Right forelimb (tissue), 1 donor: Measurements from ENCODE around the gene OGFOD3.

Source experiments
- DNase-seq: peaks from one replicate; pipeline ENCODE4 v3.0.0-alpha.2; 2018

The OGFOD3 gene

GRCh38 chr17:82446649-82447048 is 28.3 kb upstream of the OGFOD3 start:
- DNase-seq = no peak

DNA sequence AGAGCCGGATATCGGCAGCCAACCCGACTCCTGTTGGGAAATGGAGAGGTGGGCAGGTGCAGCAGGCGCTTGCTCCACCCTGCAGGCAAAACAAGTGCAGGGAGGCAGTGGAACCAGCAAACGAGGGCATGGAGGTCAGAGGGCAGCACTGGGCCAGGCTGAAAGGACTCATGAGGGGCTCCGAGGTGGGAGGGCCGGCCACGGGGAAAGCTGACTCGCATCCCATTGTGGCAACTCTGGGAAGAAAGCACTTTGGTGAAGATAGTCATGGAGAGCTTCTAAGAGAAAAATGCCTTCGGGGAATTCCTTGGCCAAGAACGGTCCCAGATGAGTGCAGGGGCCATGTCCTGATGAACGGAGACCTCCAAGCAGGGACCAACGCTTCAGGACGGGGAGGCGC is 27.7 kb upstream of the OGFOD3 start:
- no peak for DNase-seq

GRCh38 chr17:82445542-82445941 is 27.2 kb upstream of the OGFOD3 start:
- no peak for DNase-seq

DNA sequence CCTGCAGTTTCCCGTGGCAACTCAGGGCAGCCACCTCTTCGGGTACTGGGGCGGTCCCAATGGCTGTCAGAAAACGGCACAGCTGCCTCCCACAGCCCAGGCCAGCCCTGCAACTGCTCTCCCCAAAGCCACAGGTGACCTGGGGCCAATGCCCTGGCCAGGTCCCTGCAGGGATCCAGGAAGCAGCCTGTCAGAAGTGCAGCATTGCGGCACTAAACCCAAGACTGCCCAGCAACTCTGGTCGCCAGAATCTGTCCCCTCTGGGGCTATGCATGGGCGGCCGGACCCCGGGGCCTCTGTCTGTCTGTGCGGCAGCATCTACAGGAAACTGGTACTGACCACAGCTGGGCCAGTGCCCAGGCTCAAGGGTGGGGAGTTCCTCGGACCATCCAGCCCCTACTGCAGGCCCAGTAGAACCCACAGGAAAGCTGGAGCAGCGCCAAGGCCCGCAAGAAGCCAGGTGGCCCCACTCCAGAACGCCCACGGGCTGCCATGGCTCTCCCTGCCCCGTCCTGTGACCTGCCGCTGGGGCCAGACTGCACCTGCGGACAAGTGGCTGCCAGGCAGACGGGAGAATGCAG is 26.6 kb upstream of the OGFOD3 start:
- no peak for DNase-seq

DNA sequence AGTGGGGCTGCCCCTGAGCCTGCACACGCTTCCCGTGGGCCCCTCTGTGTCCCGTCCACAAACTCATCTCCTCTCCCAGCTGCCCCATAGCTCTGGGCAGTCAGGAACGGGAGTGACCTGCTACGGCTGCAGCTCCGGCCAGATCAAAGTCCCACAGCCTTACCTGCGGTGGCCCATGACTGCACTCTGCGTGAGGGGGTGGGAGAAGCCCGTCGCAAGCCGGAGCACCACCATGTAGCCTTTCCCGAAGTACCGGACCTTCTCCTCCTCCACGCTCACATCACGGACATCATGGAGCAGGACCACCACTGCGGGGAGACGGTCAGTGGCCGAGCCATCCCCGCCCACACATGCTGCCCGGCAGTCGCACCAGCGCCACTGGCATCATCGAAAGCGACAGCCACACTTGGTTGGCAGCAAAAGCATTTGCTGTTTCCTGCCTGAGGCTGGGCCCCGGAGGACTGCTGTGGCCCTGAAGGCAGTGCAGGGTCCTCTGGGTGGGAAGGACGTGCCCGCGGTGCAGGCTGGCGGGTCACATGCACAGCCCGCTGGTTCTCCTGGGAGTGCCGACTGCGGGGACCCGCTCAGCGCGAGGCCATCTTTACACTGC is 26.0 kb upstream of the OGFOD3 start:
- no peak for DNase-seq

GRCh38 chr17:82443465-82444283 is 25.3 kb upstream of the OGFOD3 start:
- no peak for DNase-seq

DNA sequence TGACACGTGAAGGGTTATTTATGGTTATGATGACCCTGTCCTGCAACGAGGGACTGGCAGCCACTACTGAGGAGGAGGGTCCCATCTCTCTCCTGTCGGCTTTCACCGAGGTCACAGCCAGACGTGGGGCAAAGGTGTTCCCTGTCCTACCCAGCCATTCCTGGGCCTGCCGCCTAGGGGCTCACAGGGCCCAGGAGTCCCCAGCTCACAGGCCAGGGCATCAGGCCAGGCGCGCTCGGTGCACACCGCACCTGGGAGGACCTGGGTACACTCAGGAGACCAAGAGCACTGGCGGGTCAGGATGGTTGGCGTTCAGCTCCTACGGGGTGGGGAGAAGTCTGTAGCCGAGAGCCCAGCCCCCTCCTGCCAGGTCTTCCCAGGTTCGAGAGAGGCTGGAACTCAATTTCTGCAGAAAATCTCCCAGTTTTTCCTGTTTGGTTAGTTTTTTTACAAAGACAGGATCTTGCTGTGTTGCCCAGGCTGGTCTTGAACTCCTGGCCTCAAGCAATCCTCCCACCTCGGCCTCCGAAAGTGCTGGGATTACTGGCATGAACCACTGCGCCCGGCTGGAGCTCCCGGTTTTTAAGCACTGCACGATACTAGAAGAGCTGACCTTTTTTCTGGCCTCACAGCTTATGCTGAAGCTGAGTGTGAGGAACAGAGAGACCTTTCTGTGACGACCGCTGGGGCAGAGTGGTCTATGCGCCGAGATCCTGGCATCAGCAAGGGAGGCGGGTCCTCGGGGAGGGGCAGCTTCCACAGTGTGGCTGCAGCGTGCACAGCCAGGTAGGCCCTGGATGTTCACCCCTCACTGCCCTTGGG is 24.5 kb upstream of the OGFOD3 start:
- DNase-seq = no peak

DNA sequence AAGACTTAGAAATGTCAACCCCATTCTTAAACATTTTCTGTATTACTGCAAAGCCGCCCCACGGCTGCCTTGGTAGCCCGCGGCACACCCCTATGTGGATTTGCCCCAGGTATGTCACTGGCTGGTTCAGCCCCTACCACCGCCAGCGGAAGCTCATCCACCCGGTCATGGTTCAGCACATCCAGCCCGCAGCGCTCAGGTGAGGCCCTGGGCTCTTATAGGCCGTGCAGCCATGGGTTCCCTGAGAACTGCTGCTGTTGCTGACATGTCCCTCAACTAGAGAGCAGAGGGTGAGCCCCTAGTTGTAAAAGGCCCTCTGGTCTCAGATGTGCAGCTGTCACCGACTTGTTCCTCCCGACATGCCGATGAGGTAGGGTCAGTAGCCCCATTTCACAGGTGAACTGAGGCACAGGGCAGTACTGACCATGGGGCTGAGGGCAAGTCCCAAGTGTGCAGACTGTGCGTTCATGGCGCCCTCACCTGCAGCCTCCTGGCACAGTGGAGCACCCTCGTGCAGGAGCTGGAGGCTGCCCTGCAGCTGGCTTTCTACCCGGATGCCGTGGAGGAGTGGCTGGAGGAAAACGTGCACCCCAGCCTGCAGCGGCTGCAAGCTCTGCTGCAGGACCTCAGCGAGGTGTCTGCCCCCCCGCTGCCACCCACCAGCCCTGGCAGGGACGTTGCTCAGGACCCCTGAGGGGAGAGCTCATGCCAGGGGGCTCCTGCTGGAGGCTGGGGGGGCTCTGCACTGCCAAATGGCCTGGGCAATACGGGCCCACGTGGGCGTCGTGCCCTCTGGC is 23.5 kb upstream of the OGFOD3 start:
- no peak for DNase-seq

- DNase-seq = no peak
Observed at GRCh38 chr17:82440991-82441627, 22.7 kb upstream of the OGFOD3 start.

GRCh38 chr17:82440469-82440981 is 22.1 kb upstream of the OGFOD3 start:
- DNase-seq = no peak

- no peak for DNase-seq
Observed at GRCh38 chr17:82439829-82440365, 21.5 kb upstream of the OGFOD3 start.

GRCh38 chr17:82439194-82439828 is 20.9 kb upstream of the OGFOD3 start:
- DNase-seq = no peak

DNA sequence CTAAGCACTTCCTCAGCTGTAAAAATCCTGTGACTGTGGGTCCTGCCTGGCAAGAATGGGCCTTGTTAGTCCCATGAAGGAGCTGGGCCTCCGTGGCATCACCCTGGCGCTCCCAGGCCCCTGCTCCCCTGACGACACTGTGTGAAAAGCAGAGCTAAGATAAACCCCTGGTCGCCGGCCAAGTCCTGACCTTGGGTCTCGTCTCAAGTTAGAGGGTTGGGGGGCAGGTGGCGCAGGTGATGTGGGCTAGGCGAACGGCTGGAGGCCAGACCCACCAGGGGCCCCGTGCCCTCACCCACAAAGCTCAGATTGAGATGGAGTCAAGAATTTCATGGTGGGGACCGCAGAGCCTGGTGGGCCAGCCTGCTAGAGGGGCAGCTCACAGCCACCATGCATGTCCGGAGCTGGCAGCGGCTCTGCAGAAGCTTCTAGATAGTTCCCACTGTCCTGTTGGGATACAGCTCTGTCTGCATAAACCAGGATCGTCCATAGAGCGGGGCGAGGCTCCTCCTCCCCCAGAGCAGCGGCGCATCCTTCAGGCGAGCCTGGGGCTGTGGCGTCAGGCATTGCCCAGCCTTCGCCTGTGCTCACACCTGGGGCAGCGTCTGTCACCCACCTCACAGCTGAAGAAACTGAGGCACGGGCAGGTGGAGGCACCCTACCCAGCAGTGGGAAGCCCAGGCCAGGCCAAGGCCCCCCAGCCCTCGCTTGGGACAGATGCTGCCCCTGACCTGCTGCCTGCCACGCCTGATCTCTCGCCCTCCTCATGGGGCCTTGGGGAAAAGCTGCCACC is 20.2 kb upstream of the OGFOD3 start:
- DNase-seq = no peak

- no peak for DNase-seq
Observed at GRCh38 chr17:82437325-82437668, 18.9 kb upstream of the OGFOD3 start.

DNA sequence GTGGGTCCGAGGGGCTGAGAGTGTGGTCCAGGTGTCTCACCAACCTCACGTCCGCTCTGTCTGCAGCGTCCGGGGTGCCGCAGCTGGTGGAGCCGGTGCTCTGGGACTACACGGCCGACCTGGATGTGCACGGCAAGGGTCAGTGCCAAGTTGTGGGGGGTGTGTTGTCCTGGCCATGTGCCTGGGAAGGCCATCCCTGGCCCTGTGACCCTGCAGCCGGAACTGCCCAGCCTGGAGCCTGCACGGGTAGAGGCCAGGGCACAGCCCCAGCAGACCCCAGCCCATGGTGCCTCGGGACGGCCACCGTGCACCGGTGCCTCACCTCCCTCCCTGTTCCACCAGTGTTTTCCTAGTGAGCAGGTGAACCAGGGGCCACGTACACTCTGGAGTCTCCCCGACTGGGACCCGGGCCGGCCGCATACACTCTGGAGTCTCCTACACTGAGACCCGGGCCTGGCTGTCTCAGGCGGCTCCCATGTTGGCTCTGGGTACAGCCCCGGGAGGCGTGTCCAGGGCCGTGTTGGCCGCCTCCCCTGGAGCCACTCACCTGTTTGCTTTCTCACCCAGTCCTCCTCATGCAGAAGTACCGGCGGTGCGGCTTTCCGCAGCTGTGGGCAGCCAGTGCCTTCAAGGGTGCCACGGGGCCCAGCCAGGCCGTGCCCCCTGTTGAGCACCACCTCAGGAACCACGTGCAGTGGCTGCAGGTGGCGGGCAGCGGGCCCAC is 18.4 kb upstream of the OGFOD3 start:
- no peak for DNase-seq

DNA sequence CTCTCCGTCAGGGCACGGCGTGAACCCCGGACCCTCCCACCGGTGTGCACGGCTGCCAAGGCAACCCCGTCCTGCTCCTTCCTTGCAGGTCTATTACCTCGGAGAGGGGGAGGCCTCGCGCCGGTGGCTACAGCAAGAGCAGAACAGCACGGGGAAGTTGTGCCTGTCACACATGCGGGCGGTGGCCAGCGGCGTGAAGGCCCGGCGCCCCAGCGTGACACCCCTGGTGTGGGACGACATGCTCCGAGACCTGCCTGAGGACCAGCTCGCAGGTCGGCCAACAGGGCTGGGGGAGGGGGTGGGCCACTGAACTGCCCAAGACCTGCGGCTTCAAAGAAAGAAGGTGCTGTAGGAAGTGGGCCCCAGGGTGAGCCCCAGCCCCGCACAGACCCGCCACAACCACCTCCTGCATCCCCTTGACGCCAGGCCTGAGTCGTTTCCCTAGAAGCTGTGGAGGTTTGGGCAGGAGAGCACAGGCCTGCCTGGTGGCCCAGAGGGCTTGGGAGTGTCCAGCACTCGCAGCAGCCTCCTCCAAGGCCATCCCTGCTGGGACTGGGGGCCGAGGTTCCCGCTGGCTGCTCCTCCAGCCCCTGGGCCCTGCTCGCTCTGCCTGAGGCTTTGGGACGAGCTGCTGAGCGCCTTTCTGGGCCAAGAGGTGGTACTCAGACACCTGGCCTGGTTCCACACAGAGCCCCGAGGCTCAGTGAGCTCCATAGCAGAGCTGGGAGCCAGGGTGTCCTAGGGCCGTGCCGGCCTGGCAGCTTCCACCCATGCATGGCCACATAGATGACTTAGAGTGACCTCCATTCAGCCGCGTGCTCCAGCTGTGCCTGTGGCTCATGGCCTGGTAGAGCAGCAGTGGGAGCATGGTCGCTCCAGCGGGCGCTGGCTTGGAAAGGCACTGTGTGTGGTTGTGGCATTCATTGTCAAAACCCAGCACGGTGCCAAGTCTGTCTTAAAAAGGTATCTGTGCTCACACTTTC is 17.5 kb upstream of the OGFOD3 start:
- DNase-seq = no peak

GRCh38 chr17:82435103-82435502 is 16.7 kb upstream of the OGFOD3 start:
- DNase-seq = no peak

DNA sequence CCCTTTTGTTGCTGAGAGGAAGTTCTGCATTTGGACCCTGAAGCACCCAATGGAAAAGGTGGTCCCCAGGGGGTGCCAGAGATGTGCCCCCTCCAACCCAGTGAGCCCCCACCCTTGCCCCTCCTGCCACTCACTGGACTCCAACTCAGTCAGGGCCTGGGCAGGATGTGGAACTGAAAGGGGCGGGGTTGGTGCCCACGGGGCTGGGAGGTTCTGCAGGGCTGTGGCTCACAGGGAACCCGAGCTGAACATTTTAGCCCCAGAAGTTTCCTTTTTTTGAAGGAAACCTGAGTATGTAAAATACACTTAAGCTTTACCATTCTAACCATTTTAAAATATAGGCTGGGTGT is 15.8 kb upstream of the OGFOD3 start:
- no peak for DNase-seq
